ENCODE data around the gene B3GNT3. TPM values are rescaled to one million over a fixed set of nuclear protein-coding genes. Genes with fewer than 3 reads are reported as not detected.

B3GNT3 gene
- total RNA-seq, 1 donor from 2014 or later: 0.36 TPM

DNA sequence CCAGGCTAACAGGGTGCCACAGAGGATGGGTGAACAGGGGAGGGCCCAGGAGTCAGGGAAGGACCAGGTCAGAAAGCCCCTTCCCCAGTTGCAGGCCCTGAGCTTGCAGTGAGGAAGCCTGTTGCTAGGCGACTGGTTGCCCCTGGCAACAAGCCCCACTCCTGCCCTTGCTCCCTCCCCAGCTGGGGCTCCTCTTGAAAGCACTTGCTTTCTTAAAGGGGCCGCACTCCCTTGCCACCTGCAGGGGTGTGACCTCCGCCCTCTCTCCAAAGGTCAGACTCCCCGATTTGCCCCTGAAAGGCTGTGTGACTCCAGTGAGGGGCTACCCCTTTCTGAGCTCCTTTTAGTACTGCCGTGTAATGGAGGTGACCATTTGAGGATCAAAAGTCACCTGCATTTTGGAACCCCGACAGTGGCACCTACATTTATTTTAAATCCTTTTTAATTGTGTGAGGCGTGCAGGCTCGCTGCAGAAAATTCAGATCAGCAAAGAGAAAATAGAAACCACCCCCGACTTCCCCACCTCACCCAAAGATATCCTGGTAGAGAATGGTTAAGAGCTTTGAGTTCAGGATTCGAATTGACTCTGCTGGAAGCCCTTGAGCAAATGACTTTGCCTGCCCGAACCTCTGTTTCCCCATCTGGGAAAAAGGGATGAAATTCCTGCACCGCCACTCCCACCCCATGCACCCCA is 38.8 kb upstream of the B3GNT3 start:
- Mint-ChIP-seq H3K27ac (ENCODE audit: unreplicated experiment) (no peak overlapping the region), H3K9me3 (ENCODE audit: unreplicated experiment) (no peaks in the 10 kb centered on the region), H3K4me1 (ENCODE audit: low read depth, unreplicated experiment) (peaks cover 10% of the 10 kb centered on the region), H3K27me3 (ENCODE audit: low read depth, unreplicated experiment) (peaks cover 12% of the 10 kb centered on the region), H3K36me3 (ENCODE audit: low read depth, unreplicated experiment) (peaks cover 3% of the 10 kb centered on the region), H3K4me3 (ENCODE audit: unreplicated experiment) (no peak overlapping the region)
- Histone ChIP-seq H3K4me3 (ENCODE audit: insufficient read depth, low read depth, low read length) (no peak overlapping the region), H3K27me3 (ENCODE audit: insufficient read depth, low read length) (no peaks in the 10 kb centered on the region), H4K20me1 (ENCODE audit: insufficient read depth, low read length) (no peaks in the 10 kb centered on the region), H3K79me2 (ENCODE audit: insufficient read depth, low read length) (no peaks in the 10 kb centered on the region), H3K4me1 (ENCODE audit: insufficient read depth, low read length) (peaks cover 11% of the 10 kb centered on the region), H3K9ac (ENCODE audit: low read length) (no peak overlapping the region), H3K9me3 (ENCODE audit: insufficient read depth, low read depth, low read length) (no peaks in the 10 kb centered on the region), H3K36me3 (ENCODE audit: insufficient read depth, low read length) (no peaks in the 10 kb centered on the region), H2AFZ (ENCODE audit: low read depth, low read length) (no peak overlapping the region), H3K4me2 (ENCODE audit: low read length) (no peak overlapping the region), H3K27ac (ENCODE audit: low read depth, low read length) (no peak overlapping the region)
- no peak for FAIRE-seq
- no peak for TF ChIP-seq EZH2 (IDR thresholded peaks at IDR 0.05; ENCODE audit: insufficient read depth, low read length)
- TF ChIP-seq, protein P1, sequence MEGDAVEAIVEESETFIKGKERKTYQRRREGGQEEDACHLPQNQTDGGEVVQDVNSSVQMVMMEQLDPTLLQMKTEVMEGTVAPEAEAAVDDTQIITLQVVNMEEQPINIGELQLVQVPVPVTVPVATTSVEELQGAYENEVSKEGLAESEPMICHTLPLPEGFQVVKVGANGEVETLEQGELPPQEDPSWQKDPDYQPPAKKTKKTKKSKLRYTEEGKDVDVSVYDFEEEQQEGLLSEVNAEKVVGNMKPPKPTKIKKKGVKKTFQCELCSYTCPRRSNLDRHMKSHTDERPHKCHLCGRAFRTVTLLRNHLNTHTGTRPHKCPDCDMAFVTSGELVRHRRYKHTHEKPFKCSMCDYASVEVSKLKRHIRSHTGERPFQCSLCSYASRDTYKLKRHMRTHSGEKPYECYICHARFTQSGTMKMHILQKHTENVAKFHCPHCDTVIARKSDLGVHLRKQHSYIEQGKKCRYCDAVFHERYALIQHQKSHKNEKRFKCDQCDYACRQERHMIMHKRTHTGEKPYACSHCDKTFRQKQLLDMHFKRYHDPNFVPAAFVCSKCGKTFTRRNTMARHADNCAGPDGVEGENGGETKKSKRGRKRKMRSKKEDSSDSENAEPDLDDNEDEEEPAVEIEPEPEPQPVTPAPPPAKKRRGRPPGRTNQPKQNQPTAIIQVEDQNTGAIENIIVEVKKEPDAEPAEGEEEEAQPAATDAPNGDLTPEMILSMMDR (IDR thresholded peaks at IDR 0.05; ENCODE audit: insufficient read depth, low read depth, low read length): no peak
- peak; percentile 56 for DNase-seq (ENCODE audit: low read depth)

DNA sequence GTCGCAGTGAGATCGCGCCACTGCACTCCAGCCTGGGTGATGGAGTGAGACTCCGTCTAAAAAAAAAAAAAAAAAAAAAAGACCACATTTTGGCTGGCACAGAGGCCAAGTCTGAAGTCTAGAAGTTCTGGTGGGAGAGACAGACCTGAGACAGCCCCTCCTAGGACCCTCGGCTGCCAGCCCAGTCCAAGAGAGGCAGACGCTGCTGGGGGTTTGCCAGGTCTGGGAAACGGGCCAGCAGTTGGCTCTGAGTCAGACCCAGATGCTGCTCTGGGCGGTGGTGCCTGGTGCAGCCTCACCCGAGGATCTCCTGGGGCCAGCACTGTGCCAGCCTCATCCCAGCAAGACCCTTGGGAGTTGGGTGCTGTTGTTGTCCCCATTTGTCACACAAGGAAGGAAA is 37.8 kb upstream of the B3GNT3 start:
- H3K4me1 ChIP-seq (ENCODE audit: insufficient read depth, low read length): peaks cover 11% of the 10 kb centered on the region
- peaks cover 13% of the 10 kb centered on the region for H3K27me3 Mint-ChIP-seq (ENCODE audit: low read depth, unreplicated experiment)
- TF ChIP-seq, protein P1 (IDR thresholded peaks at IDR 0.05; ENCODE audit: insufficient read depth, low read depth, low read length): no peak
- no peak for TF ChIP-seq EZH2 (IDR thresholded peaks at IDR 0.05; ENCODE audit: insufficient read depth, low read length)
- H3K27me3 ChIP-seq (ENCODE audit: insufficient read depth, low read length): no peaks in the 10 kb centered on the region
- H3K4me3 Mint-ChIP-seq (ENCODE audit: unreplicated experiment): no peak overlapping the region
- H3K36me3 Mint-ChIP-seq (ENCODE audit: low read depth, unreplicated experiment): peaks cover 3% of the 10 kb centered on the region
- FAIRE-seq (no peak), DNase-seq (ENCODE audit: low read depth) (peak; percentile 22)
- H3K4me2 ChIP-seq (ENCODE audit: low read length): no peak overlapping the region
- H3K4me1 Mint-ChIP-seq (ENCODE audit: low read depth, unreplicated experiment): peaks cover 10% of the 10 kb centered on the region
- no peaks in the 10 kb centered on the region for H3K9me3 ChIP-seq (ENCODE audit: insufficient read depth, low read depth, low read length)
- H3K9me3 Mint-ChIP-seq (ENCODE audit: unreplicated experiment): no peaks in the 10 kb centered on the region
- H4K20me1 ChIP-seq (ENCODE audit: insufficient read depth, low read length): no peaks in the 10 kb centered on the region
- no peak overlapping the region for H3K27ac ChIP-seq (ENCODE audit: low read depth, low read length)
- H2AFZ ChIP-seq (ENCODE audit: low read depth, low read length): no peak overlapping the region
- H3K9ac ChIP-seq (ENCODE audit: low read length): no peak overlapping the region
- H3K27ac Mint-ChIP-seq (ENCODE audit: unreplicated experiment): no peak overlapping the region
- no peaks in the 10 kb centered on the region for H3K36me3 ChIP-seq (ENCODE audit: insufficient read depth, low read length)
- H3K79me2 ChIP-seq (ENCODE audit: insufficient read depth, low read length): no peaks in the 10 kb centered on the region
- H3K4me3 ChIP-seq (ENCODE audit: insufficient read depth, low read depth, low read length): no peak overlapping the region

DNA sequence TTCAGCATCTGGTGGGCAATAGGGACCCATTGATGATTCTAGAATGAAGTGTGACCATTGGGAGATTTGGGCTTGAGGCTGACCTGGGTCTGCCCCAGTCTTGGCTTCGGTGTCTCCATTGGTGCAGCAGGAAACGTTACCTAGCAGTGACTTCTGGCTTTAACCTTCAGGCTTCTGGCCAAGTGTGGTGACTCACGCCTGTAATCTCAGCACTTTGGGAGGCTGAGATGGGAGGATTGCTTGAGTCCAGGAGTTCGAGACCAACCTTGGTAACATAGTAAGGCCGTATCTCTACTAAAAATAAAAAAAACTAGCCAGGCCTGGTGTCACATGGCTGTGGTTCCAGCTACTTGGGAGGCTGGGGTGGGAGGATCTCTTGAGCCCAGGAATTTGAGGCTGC is 36.4 kb upstream of the B3GNT3 start:
- Mint-ChIP-seq H3K27ac (ENCODE audit: unreplicated experiment) (no peak overlapping the region), H3K9me3 (ENCODE audit: unreplicated experiment) (no peaks in the 10 kb centered on the region)

More for the DNA sequence above, 36.4 kb upstream of the B3GNT3 start:
- Histone ChIP-seq H3K79me2 (ENCODE audit: insufficient read depth, low read length) (no peaks in the 10 kb centered on the region), H3K4me2 (ENCODE audit: low read length) (no peak overlapping the region), H3K27me3 (ENCODE audit: insufficient read depth, low read length) (no peaks in the 10 kb centered on the region), H2AFZ (ENCODE audit: low read depth, low read length) (no peak overlapping the region), H3K27ac (ENCODE audit: low read depth, low read length) (no peak overlapping the region), H4K20me1 (ENCODE audit: insufficient read depth, low read length) (no peaks in the 10 kb centered on the region), H3K9me3 (ENCODE audit: insufficient read depth, low read depth, low read length) (no peaks in the 10 kb centered on the region), H3K36me3 (ENCODE audit: insufficient read depth, low read length) (no peaks in the 10 kb centered on the region), H3K4me1 (ENCODE audit: insufficient read depth, low read length) (peaks cover 11% of the 10 kb centered on the region), H3K4me3 (ENCODE audit: insufficient read depth, low read depth, low read length) (no peak overlapping the region), H3K9ac (ENCODE audit: low read length) (no peak overlapping the region)
- peaks cover 3% of the 10 kb centered on the region for H3K36me3 Mint-ChIP-seq (ENCODE audit: low read depth, unreplicated experiment)
- H3K4me1 Mint-ChIP-seq (ENCODE audit: low read depth, unreplicated experiment): peaks cover 10% of the 10 kb centered on the region
- FAIRE-seq: no peak
- H3K27me3 Mint-ChIP-seq (ENCODE audit: low read depth, unreplicated experiment): peaks cover 13% of the 10 kb centered on the region
- H3K4me3 Mint-ChIP-seq (ENCODE audit: unreplicated experiment): no peak overlapping the region
- no peak for DNase-seq (ENCODE audit: low read depth)
- TF ChIP-seq EZH2 (IDR thresholded peaks at IDR 0.05; ENCODE audit: insufficient read depth, low read length): no peak
- TF ChIP-seq, protein P1 (IDR thresholded peaks at IDR 0.05; ENCODE audit: insufficient read depth, low read depth, low read length): no peak

Data from astrocyte (in vitro differentiated cells and primary cell).